Measurements from ENCODE around the gene MYOCD.

MYOCD gene

GRCh38 chr17:12640364-12640763, 25.3 kb upstream of the MYOCD start:
- peaks cover under 1% of the 10 kb centered on the region for H3K4me1 Mint-ChIP-seq
- DNase-seq, result no peak
- no peaks in the 10 kb centered on the region for H3K36me3 Mint-ChIP-seq (ENCODE audit: low read depth)
- H3K4me3 Mint-ChIP-seq, result no peak overlapping the region
- no peak overlapping the region for H3K27ac Mint-ChIP-seq
- no peaks in the 10 kb centered on the region for H3K27me3 Mint-ChIP-seq (ENCODE audit: low read depth, poor library complexity)
- no peaks in the 10 kb centered on the region for H3K9me3 Mint-ChIP-seq
- TF ChIP-seq CTCF (IDR thresholded peaks at IDR 0.05), result no peak

- H3K27ac Mint-ChIP-seq, result no peak overlapping the region
- H3K9me3 Mint-ChIP-seq, result peaks cover 2% of the 10 kb centered on the region
- H3K36me3 Mint-ChIP-seq (ENCODE audit: low read depth), result no peaks in the 10 kb centered on the region
- no peaks in the 10 kb centered on the region for H3K27me3 Mint-ChIP-seq (ENCODE audit: low read depth, poor library complexity)
- no peak for DNase-seq
- no peak for TF ChIP-seq CTCF (IDR thresholded peaks at IDR 0.05)
- no peaks in the 10 kb centered on the region for H3K4me1 Mint-ChIP-seq
- no peak overlapping the region for H3K4me3 Mint-ChIP-seq
Measured at GRCh38 chr17:12641084-12641483, 24.6 kb upstream of the MYOCD start.

DNA sequence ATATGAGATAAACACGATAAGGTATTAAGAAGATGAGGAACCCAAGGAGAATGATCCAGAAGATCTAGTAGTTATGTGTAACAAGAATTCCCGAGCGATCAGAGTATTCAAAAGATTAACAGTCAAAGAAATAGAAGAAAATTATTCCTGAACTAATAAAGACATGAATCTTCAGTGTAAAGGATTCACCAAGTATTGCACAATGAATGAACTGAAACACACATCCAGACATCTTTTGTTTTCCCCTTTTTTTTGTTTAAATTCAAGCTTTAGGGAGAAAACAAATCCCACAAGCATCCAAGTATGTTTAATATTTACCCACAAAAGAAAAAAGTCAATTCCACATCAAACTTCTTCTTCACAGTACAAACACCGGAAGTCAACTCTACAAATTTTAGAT, 23.7 kb upstream of the MYOCD start:
- H3K36me3 Mint-ChIP-seq (ENCODE audit: low read depth), result no peaks in the 10 kb centered on the region
- H3K9me3 Mint-ChIP-seq, result peaks cover 4% of the 10 kb centered on the region
- H3K27me3 Mint-ChIP-seq (ENCODE audit: low read depth, poor library complexity), result no peaks in the 10 kb centered on the region
- no peak overlapping the region for H3K4me3 Mint-ChIP-seq
- no peaks in the 10 kb centered on the region for H3K4me1 Mint-ChIP-seq
- no peak for DNase-seq
- H3K27ac Mint-ChIP-seq, result no peak overlapping the region
- no peak for TF ChIP-seq CTCF (IDR thresholded peaks at IDR 0.05)

- H3K9me3 Mint-ChIP-seq, result peaks cover 4% of the 10 kb centered on the region
- TF ChIP-seq CTCF (IDR thresholded peaks at IDR 0.05), result no peak
- H3K4me3 Mint-ChIP-seq, result no peak overlapping the region
- no peaks in the 10 kb centered on the region for H3K27me3 Mint-ChIP-seq (ENCODE audit: low read depth, poor library complexity)
- H3K36me3 Mint-ChIP-seq (ENCODE audit: low read depth), result no peaks in the 10 kb centered on the region
- no peak for DNase-seq
- H3K4me1 Mint-ChIP-seq, result no peaks in the 10 kb centered on the region
- H3K27ac Mint-ChIP-seq, result no peak overlapping the region
Measured at GRCh38 chr17:12643822-12644221, 21.9 kb upstream of the MYOCD start.

DNA sequence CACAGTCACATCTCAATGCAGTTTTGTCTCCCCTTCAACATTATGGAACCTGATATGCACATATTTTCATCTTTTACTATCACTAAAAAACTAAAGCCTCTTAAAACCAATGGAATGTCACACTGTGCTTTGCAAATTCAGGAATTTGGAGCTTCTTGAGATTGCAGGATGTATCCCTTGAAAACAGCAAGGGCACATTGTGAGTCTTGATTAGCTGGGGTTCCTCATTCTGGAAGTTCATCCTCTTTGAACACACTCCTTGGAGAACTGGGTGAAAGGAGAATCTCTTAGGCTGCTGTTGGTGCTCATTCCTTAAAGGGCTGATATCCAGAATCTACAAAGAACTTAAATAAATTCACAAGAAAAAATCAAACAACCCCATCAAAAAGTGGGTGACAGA, 21.1 kb upstream of the MYOCD start:
- Mint-ChIP-seq H3K27me3 (ENCODE audit: low read depth, poor library complexity) (no peaks in the 10 kb centered on the region), H3K9me3 (peaks cover 4% of the 10 kb centered on the region), H3K27ac (no peak overlapping the region), H3K36me3 (ENCODE audit: low read depth) (no peaks in the 10 kb centered on the region), H3K4me1 (peaks cover 3% of the 10 kb centered on the region), H3K4me3 (no peak overlapping the region)
- TF ChIP-seq CTCF (IDR thresholded peaks at IDR 0.05), result no peak
- DNase-seq, result no peak

DNA sequence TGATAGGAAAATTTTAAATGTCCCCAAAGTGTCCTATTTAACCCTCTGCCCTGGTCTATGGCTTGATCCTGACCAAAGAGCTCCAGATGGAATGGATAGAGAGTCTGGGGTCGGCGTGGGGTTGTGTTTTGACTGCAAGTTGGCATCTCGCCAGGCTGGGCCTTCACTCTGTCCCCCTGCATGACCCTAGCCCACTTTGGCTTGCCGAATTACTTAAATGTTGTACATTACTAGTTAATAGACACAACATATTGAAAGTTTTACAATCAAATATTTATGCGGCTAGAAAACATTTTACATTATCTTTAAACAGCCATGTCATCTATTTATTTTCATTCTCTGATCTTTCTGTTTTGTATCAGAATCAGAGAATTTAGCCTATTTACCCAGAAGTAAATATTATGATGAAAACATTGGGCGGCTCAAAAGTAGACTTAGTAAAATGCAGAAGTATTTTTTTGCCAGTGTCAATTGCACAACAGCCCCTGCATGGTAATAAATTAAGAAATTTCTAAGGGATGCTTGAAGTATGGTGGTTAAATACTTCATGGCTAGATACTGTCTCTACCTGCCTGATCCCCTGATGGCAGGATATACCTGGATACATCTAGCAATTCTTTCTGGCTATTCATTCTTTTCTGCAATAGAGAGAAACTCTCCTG, 18.8 kb upstream of the MYOCD start:
- H3K27me3 Mint-ChIP-seq (ENCODE audit: low read depth, poor library complexity), result peaks cover 3% of the 10 kb centered on the region
- H3K4me1 Mint-ChIP-seq, result peaks cover 17% of the 10 kb centered on the region
- peaks cover 4% of the 10 kb centered on the region for H3K9me3 Mint-ChIP-seq
- H3K27ac Mint-ChIP-seq, result no peak overlapping the region
- no peaks in the 10 kb centered on the region for H3K36me3 Mint-ChIP-seq (ENCODE audit: low read depth)
- DNase-seq, result no peak
- TF ChIP-seq CTCF (IDR thresholded peaks at IDR 0.05), result no peak
- H3K4me3 Mint-ChIP-seq, result no peak overlapping the region

Measured in nephron progenitor cell (in vitro differentiated cells).